Bronchial epithelial cell (primary cell): ENCODE measurements around the gene PDLIM7. TPM values are rescaled to one million over a fixed set of nuclear protein-coding genes. Genes with fewer than 3 reads are reported as not detected.

Experiments
- DNase-seq: peaks from one replicate; pipeline ENCODE4 v3.0.0-alpha.2; 2010; ENCODE audit warnings: low read depth
- FAIRE-seq: peaks from 2 replicates; lab custom pipeline; 2011; peaks lifted over from hg19 to GRCh38; lab: Jason Lieb, UNC
- H3K27me3 ChIP-seq: 2 replicates; pipeline ENCODE4 v1.5.1; 2011; ENCODE audit warnings: low read length; ENCODE audit not compliant: control insufficient read depth, insufficient read depth
- H3K36me3 ChIP-seq: 2 replicates; pipeline ENCODE4 v1.5.1; 2011; ENCODE audit warnings: low read length; ENCODE audit not compliant: control insufficient read depth, insufficient read depth
- H3K4me3 ChIP-seq: 2 replicates; pipeline ENCODE4 v1.5.1; 2011; ENCODE audit warnings: mild to moderate bottlenecking, low read depth, low read length, control low read depth
- CTCF ChIP-seq: IDR thresholded peaks from 2 replicates; pipeline ENCODE4 v1.5.1; 2011; ENCODE audit warnings: mild to moderate bottlenecking, moderate library complexity, low read length, control low read depth, inconsistent platforms; ENCODE audit not compliant: insufficient read depth, severe bottlenecking
- total RNA-seq: library from RNA; depleted of rRNA; stranded (reverse); fragments of >200 nt; gene quantifications from 2 replicates; pipeline ENCODE4 v1.2.1, GENCODE V29; 2014

Gene PDLIM7
- total RNA-seq, 1 donor from 2014 or later: 19.5 TPM

- Histone ChIP-seq H3K27me3 (no peaks in the 10 kb centered on the region), H3K36me3 (peaks cover 4% of the 10 kb centered on the region), H3K4me3 (no peak overlapping the region)
- DNase-seq: no peak
- no peak for TF ChIP-seq CTCF
- FAIRE-seq: no peak
These were observed 19.5 kb downstream of the PDLIM7 start for GRCh38 chr5:177477701-177478477.

- FAIRE-seq: no peak
- Histone ChIP-seq H3K4me3 (no peak overlapping the region), H3K36me3 (peaks cover 4% of the 10 kb centered on the region), H3K27me3 (no peaks in the 10 kb centered on the region)
- no peak for DNase-seq
- no peak for TF ChIP-seq CTCF
These were observed 20.7 kb downstream of the PDLIM7 start for GRCh38 chr5:177476531-177477233.

- no peak for DNase-seq
- Histone ChIP-seq H3K27me3 (no peaks in the 10 kb centered on the region), H3K4me3 (no peak overlapping the region), H3K36me3 (peaks cover 5% of the 10 kb centered on the region)
- TF ChIP-seq CTCF: no peak
- no peak for FAIRE-seq
These were observed 21.6 kb downstream of the PDLIM7 start for GRCh38 chr5:177475563-177476427.

GRCh38 chr5:177474846-177475562 is 22.4 kb downstream of the PDLIM7 start:
- DNase-seq: no peak
- no peak for TF ChIP-seq CTCF
- no peaks in the 10 kb centered on the region for H3K27me3 ChIP-seq
- H3K36me3 ChIP-seq: peaks cover 6% of the 10 kb centered on the region
- FAIRE-seq: no peak
- no peak overlapping the region for H3K4me3 ChIP-seq

GRCh38 chr5:177474002-177474476 is 23.4 kb downstream of the PDLIM7 start:
- H3K36me3 ChIP-seq: peaks cover 8% of the 10 kb centered on the region
- TF ChIP-seq CTCF: no peak
- no peak for FAIRE-seq
- no peak overlapping the region for H3K4me3 ChIP-seq
- DNase-seq: no peak
- H3K27me3 ChIP-seq: no peaks in the 10 kb centered on the region
